ENCODE measurements around the gene C2orf72. TPM values are rescaled to one million over a fixed set of nuclear protein-coding genes. Genes with fewer than 3 reads are reported as not detected.
"Not testable (repeated sequence)": the region's sequence is repeated elsewhere in the genome, so short reads cannot be mapped to it uniquely, and the experiment has no call there.

C2orf72 gene
- polyA plus RNA-seq, 5 donors, result 0.27 to 1.6 (median 0.54) TPM

GRCh38 chr2:231043796-231044195 is 6.5 kb downstream of the C2orf72 start:
- no peak for DNase-seq

GRCh38 chr2:231046916-231047273 is 9.6 kb downstream of the C2orf72 start:
- DNase-seq, result no peak

GRCh38 chr2:231047274-231047922 is 10.1 kb downstream of the C2orf72 start:
- DNase-seq, result no peak

DNA sequence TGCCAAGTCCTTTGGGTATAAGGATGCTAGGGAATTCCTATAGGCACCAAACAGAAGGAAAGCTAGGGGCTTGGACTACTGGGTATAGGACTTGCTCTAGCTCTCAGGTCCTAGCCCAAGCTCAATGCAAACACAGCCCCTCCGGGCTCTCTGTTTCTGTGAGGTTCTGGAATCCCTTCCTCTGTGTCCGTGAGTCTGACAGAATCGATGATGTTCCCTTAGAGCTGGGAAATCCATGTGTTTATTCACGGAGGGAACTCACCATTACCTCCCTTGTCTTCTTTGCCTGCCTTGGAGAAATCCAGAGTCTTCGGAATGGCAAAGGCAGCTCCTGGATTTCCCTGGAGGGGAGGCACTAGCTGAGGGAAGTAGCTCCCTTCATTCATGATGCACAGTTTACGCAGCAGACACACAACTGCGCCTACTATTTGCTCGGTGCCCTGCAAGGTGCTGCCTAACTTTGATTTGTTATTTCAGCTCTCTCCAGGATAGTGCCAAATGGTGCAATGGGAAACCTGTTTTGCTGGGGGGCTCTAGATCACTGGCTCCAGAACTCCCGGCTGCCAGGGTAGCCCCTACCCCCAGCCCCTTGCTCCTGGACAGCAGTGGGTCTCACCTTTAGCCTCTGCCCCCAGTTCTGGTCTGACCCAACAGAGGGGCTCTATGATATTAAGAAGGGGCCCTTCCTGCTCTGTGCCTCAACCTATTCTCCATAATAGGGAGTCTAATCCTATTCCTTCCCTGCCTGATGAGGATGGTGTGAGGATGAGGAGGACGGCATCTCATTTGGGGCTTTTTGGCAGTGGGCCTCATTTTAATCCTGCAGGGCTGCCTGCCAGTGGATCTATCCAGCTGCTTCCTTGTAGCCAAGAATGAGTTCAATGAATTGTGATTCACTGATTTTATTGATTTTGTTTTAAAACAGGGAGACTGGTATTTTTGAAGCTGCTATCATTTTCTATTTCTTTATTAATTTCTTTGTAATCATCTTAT is 10.9 kb downstream of the C2orf72 start:
- DNase-seq, result no peak

- no peak for DNase-seq
Observed at GRCh38 chr2:231049286-231050017, 12.1 kb downstream of the C2orf72 start.

DNA sequence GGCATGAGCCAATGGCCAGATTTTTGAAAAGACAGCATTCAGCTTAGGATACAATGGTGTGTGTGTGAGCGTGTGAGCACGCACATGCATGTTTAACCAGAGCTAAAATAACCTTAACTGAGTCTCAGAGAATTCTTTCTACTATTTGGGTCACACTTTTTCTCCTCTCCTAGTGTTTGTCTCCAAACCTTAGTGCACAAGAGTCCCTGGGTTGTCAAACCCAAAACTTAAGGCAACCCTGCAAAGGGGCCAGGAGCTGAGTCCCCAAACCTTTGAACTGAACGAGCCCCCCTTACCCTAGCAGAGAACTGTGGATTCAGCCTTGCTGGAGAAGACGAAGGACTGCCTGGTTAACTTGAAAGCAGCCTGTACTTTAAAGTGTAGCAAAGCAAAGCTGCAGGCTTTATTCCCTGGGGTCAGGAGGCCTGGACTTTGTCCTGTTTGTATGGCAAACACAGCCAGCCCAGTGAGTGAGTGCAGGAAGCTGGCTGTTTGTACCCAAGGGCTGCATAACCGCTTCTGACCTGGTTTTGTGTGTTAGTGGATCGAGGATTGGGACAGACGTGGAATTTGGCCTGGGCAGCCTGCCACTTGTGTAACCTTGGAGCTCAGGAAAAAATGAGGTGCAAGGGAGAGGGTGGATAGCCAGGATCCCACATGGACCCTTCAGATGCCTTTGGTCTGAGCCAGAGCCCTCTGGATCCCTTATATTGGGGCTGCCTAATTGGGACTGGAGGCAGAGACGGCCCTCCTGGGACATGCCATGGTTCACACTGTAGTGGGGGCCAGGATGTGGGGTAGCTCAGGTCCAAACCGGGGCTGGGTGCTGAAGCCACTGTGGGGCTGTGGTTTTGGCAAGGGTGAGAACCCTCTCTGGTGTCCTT is 12.9 kb downstream of the C2orf72 start:
- no peak for DNase-seq

DNA sequence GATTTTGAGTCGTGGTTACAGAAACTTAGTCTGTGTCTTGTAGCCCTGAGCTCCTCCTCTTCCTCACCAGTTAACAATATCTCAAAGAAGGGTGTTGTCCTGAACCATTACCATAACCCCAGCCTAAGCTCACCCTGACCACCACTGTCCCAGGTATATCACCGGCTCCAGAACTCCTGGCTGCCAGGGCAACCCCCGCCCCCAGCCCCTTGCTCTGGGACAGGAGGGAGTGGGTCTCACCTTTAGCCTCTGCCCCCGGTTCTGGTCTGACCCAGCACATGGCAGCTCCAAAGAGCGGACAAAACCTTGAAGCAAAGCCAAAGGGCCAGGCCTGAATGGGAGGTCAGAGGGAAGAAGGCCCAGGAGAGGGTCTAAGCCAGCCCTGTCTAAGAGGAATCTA is 13.8 kb downstream of the C2orf72 start:
- DNase-seq, result no peak

GRCh38 chr2:231052494-231053451 is 15.4 kb downstream of the C2orf72 start:
- DNase-seq, result peak; percentile 70 to 71

DNA sequence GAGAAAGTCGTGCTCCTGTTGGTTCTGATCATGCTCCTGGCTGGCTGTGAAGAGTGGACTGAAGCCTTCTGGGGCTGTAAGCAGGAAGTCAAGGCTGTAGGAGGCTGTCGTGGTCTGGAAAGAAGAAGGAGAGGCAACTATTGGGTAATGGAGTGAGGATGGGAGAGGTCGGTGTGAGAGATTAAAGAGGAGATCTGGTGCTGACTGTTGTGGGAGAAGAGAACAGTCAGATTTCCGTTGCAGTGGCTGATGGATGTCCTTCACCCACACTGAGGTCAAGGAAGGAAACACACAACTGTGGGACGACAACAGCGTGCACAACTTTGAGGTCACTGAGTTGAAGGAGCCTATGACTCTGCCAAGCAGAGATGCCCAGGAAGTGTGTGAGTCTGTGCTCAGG is 16.5 kb downstream of the C2orf72 start:
- no peak for DNase-seq

- DNase-seq, result peak; percentile 95 to 96
Observed at GRCh38 chr2:231056453-231057416, 19.4 kb downstream of the C2orf72 start, which contains the start of gene PSMD1. Gene PSMD1, plus strand, starts transcription at chr2:231056867. Its CDS starts 159 bp downstream, at chr2:231057026.

DNA sequence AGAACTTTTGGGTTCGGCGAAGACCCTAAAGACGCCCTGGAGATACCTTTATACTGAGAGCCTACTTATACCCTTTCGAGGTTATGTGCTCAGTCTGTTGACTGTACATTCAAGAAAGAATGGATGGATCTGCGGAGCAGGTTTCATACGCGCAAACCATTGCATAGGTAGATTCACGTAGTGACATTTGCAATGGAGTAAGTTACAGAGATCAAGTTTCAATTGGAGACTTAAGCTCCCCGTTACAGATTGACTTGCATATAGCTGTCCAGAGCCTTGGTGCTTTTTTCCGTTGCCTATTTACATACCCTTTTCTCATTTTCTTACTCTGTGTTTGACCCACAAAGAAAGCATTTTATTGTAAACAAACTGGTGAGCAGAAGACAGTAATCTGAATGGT is 20.3 kb downstream of the C2orf72 start:
- DNase-seq, result no peak

- DNase-seq, result no peak
Observed at GRCh38 chr2:231058761-231059550, 21.6 kb downstream of the C2orf72 start.

GRCh38 chr2:231059756-231060155 is 22.4 kb downstream of the C2orf72 start:
- DNase-seq, result no peak

- DNase-seq, result no peak
Observed at GRCh38 chr2:231062776-231063175, 25.5 kb downstream of the C2orf72 start.

- no peak for DNase-seq
Observed at GRCh38 chr2:231063347-231063746, 26.0 kb downstream of the C2orf72 start.

GRCh38 chr2:231065966-231066365 is 28.6 kb downstream of the C2orf72 start:
- no peak for DNase-seq

- not testable (repeated sequence) for DNase-seq
Observed at GRCh38 chr2:231067531-231067930, 30.2 kb downstream of the C2orf72 start.

Measured in right lung (tissue), 5 donors.